NCI-H1694 treated with DMSO at 0.1 percent for 48 hours (cell line): Measurements from ENCODE around the gene GOLT1B.

Source experiments
- DNase-seq: peaks from one replicate; lab custom pipeline; 2025; lab: John Stamatoyannopoulos, UW

Gene GOLT1B

DNA sequence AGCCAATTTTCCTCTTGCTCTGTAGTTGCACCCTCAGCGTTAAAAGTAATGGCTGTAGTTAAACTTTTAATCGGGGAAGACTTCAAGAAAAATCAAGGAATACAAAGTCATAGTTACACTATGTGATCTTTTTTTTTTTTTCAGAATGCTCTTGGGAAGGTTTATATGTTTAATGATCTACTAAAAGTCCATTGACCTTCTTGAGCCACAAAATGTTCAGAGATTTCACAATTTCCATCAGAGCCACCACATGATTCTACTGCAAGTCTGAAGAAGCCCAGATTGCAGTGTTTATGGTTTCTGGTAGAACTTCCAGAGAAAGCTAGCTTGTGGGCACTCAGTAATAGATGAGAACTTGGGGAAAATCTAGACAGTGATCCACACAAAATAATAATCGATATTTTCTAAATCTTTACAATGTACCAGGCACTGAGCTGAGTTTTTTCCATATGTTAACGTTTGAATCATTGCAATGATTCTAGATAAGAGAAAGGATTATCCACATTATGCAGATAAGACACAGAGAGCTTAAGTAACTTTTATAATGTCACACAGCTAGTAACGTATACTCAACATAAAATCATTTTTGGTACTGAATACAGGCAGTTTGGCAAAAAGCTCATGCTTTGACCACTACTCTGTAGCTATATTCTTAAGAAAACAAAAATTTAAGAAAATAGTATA is 64.8 kb downstream of the GOLT1B start:
- no peak for DNase-seq

- no peak for DNase-seq
Measured at GRCh38 chr12:21566907-21567394, 65.4 kb downstream of the GOLT1B start.
